ENCODE measurements around the gene SS18.

DNA sequence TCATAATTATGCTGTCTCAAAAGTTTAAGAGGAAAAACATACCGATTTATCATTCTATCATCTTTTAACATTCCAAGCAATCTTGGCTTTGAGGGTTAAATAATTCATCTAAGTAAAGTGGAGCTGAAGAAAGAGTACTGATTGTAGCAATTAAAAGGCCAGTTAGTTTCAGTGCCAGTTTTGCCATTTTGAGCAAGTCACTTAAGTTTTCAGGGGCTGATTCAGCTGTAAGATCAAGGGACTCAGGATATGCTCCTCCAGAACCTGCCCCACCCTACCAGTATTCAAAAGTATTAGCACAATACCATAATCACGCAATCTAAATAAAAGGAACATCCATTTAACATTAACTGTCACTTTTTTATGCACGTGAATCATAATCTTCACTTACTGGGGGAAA is 1.9 kb downstream of the SS18 start:
- TF ChIP-seq, protein P1, sequence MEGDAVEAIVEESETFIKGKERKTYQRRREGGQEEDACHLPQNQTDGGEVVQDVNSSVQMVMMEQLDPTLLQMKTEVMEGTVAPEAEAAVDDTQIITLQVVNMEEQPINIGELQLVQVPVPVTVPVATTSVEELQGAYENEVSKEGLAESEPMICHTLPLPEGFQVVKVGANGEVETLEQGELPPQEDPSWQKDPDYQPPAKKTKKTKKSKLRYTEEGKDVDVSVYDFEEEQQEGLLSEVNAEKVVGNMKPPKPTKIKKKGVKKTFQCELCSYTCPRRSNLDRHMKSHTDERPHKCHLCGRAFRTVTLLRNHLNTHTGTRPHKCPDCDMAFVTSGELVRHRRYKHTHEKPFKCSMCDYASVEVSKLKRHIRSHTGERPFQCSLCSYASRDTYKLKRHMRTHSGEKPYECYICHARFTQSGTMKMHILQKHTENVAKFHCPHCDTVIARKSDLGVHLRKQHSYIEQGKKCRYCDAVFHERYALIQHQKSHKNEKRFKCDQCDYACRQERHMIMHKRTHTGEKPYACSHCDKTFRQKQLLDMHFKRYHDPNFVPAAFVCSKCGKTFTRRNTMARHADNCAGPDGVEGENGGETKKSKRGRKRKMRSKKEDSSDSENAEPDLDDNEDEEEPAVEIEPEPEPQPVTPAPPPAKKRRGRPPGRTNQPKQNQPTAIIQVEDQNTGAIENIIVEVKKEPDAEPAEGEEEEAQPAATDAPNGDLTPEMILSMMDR (conservative IDR thresholded peaks at IDR 0.05; ENCODE audit: low read length) = no peak
- no peak for TF ChIP-seq EZH2phosphoT487 (IDR thresholded peaks at IDR 0.05; ENCODE audit: borderline replicate concordance)

All from Loucy (cell line).